ENCODE measurements around the gene ICAM5. TPM values are rescaled to one million over a fixed set of nuclear protein-coding genes. Genes with fewer than 3 reads are reported as not detected.

The ICAM5 gene
- total RNA-seq, 1 donor from 2014 or later: 3.8 TPM

GRCh38 chr19:10256970-10257615 lies 32.7 kb upstream of the ICAM5 start:
- Mint-ChIP-seq H3K27ac (peak overlapping the region; percentile 37), H3K36me3 (peaks cover 14% of the 10 kb centered on the region), H3K4me3 (peak overlapping the region; percentile 16), H3K4me1 (ENCODE audit: unreplicated experiment) (peaks cover 5% of the 10 kb centered on the region), H3K9me3 (no peaks in the 10 kb centered on the region), H3K27me3 (no peaks in the 10 kb centered on the region)
- no peak for TF ChIP-seq CTCF (conservative IDR thresholded peaks at IDR 0.05)
- DNase-seq (ENCODE audit: extremely low spot score, unreplicated experiment): no peak

GRCh38 chr19:10258080-10258710 lies 31.6 kb upstream of the ICAM5 start:
- peaks cover 14% of the 10 kb centered on the region for H3K36me3 Mint-ChIP-seq
- DNase-seq (ENCODE audit: extremely low spot score, unreplicated experiment): no peak
- H3K27ac Mint-ChIP-seq: no peak overlapping the region
- no peaks in the 10 kb centered on the region for H3K27me3 Mint-ChIP-seq
- H3K9me3 Mint-ChIP-seq: no peaks in the 10 kb centered on the region
- TF ChIP-seq CTCF (conservative IDR thresholded peaks at IDR 0.05): no peak
- no peaks in the 10 kb centered on the region for H3K4me1 Mint-ChIP-seq (ENCODE audit: unreplicated experiment)
- H3K4me3 Mint-ChIP-seq: no peak overlapping the region

GRCh38 chr19:10259162-10259905 lies 30.4 kb upstream of the ICAM5 start:
- H3K4me3 Mint-ChIP-seq: no peak overlapping the region
- H3K36me3 Mint-ChIP-seq: peaks cover 14% of the 10 kb centered on the region

GRCh38 chr19:10260141-10260584 lies 29.6 kb upstream of the ICAM5 start:
- H3K27me3 Mint-ChIP-seq: no peaks in the 10 kb centered on the region
- no peaks in the 10 kb centered on the region for H3K4me1 Mint-ChIP-seq (ENCODE audit: unreplicated experiment)
- no peaks in the 10 kb centered on the region for H3K9me3 Mint-ChIP-seq
- H3K36me3 Mint-ChIP-seq: peaks cover 12% of the 10 kb centered on the region
- H3K27ac Mint-ChIP-seq: peak overlapping the region; percentile 58
- DNase-seq (ENCODE audit: extremely low spot score, unreplicated experiment): no peak
- no peak overlapping the region for H3K4me3 Mint-ChIP-seq
- TF ChIP-seq CTCF (conservative IDR thresholded peaks at IDR 0.05): no peak

More at GRCh38 chr19:10259162-10259905, 30.4 kb upstream of the ICAM5 start:
- peak; percentile 83 for TF ChIP-seq CTCF (conservative IDR thresholded peaks at IDR 0.05)
- Mint-ChIP-seq H3K27ac (no peak overlapping the region), H3K4me1 (ENCODE audit: unreplicated experiment) (no peaks in the 10 kb centered on the region), H3K27me3 (no peaks in the 10 kb centered on the region), H3K9me3 (no peaks in the 10 kb centered on the region)
- DNase-seq (ENCODE audit: extremely low spot score, unreplicated experiment): peak; percentile 90

GRCh38 chr19:10262771-10263170 lies 27.0 kb upstream of the ICAM5 start:
- H3K27ac Mint-ChIP-seq: no peak overlapping the region
- no peaks in the 10 kb centered on the region for H3K27me3 Mint-ChIP-seq
- H3K9me3 Mint-ChIP-seq: no peaks in the 10 kb centered on the region
- H3K4me1 Mint-ChIP-seq (ENCODE audit: unreplicated experiment): no peaks in the 10 kb centered on the region
- no peak for DNase-seq (ENCODE audit: extremely low spot score, unreplicated experiment)
- TF ChIP-seq CTCF (conservative IDR thresholded peaks at IDR 0.05): no peak
- peaks cover under 1% of the 10 kb centered on the region for H3K36me3 Mint-ChIP-seq
- H3K4me3 Mint-ChIP-seq: no peak overlapping the region
